Activated gamma-delta T cell treated with Interleukin-2 at 50 U/mL for 16 hours (primary cell): ENCODE data around the gene NF1.
"Not testable (repeated sequence)": the region's sequence is repeated elsewhere in the genome, so short reads cannot be mapped to it uniquely, and the experiment has no call there.

Source experiments
- DNase-seq: peaks from one replicate; pipeline ENCODE4 v3.0.0-alpha.2; 2020

Gene NF1

DNA sequence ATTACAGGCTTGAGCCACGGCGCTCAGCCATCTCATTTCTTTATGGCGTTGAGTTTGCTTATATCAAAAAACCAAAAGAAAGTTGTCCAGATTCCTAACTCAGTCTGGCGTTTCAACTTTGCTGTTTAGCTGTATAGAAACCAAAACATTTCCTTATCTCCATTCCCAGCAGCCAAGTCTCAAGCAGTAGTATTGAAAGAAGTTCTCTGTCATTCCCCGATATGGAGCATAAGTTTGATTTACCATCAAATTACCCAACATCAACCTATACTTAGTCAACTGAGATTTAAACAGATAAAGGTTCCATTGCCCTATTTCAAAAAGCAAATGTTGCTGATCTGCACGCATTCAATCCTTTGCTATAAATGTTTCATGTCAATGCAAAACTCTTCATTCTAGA is 269.2 kb downstream of the NF1 start:
- DNase-seq: no peak

- no peak for DNase-seq
Measured at GRCh38 chr17:31366088-31366487, 271.3 kb downstream of the NF1 start.

- DNase-seq: no peak
Measured at GRCh38 chr17:31369266-31369665, 274.5 kb downstream of the NF1 start.

DNA sequence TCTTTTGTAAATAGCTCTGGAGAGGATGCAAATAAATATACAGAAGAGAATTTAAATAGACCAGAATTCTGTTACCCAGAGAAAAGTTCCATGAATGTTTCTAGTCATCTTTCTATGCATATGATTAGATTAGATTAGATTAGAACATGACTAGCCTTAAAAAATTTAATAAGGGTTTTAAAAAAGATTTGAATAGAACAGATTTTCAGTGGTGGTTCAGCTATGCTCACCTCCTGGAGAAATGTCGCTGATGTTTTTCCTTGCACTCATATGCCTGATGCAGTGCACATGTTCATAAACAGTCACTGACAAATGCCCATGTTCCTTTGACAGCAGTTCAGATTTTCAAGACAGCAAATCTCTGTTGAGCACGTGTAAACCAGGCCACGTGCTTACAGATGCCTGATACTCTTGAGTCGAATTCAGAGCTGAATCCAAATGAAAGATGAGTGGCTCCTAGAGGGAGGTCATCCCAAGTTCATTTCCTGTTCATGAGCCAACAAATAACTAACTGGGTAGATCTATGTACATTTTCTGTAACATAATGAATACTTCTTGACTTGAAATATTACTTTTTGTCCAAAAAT is 276.8 kb downstream of the NF1 start:
- DNase-seq: no peak

- DNase-seq: no peak
Measured at GRCh38 chr17:31373150-31374093, 278.6 kb downstream of the NF1 start.

GRCh38 chr17:31374094-31374447 is 279.3 kb downstream of the NF1 start:
- DNase-seq: no peak

GRCh38 chr17:31374503-31374902 is 279.7 kb downstream of the NF1 start:
- DNase-seq: no peak

GRCh38 chr17:31378638-31379037 is 283.9 kb downstream of the NF1 start:
- DNase-seq: no peak

DNA sequence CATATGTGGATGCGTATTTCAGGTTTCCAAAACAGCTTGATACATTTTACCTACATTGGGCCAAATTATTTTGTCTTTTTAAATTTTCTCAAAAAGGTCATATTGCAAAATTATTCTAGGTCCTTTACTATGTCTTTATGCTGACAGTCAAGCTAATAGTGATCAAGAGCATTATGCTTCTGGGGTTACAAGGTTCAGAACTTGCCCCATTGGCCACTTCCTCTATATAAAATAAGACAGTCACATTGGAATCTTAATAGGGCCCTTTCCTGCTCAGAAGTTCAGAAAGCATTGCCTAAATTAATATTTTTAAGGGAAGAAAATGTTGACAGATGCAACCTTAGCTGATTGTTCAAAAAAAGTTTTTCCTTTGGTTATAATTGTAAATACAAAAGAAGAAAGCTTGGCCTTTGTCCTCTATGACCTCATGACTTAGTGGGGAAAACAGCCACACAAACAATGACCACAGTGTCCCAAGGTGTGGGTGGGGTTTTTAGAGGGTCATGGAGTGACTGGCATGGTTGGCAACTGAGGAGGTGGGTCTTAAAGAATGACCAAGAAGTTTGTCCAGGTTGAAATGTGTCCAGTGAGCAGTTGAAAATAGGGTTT is 284.9 kb downstream of the NF1 start:
- no peak for DNase-seq

DNA sequence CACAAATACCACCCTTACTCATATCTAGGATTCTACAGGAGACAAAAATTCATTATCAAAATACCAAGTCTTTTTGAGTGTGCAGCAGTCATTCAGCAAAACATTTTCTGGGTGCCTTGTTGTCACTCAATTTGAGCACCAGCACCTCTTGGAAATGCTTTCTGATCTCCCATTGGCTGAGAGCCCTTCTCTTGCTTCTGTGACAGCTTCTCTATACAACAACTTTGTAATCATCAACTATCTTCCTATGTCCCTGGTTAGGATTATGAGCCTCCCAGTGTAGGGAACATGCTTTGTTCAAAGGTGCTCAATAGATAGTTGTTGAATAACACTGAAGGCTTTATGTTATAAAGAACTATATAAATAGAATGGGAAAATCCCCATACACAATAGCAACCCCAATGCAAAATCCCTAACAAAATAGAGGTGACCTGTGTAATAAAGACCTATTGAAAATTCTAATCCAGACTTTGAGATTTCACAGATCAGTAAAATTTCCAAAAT is 286.4 kb downstream of the NF1 start:
- DNase-seq: no peak

GRCh38 chr17:31382668-31383275 is 288.0 kb downstream of the NF1 start:
- DNase-seq: not testable (repeated sequence)

DNA sequence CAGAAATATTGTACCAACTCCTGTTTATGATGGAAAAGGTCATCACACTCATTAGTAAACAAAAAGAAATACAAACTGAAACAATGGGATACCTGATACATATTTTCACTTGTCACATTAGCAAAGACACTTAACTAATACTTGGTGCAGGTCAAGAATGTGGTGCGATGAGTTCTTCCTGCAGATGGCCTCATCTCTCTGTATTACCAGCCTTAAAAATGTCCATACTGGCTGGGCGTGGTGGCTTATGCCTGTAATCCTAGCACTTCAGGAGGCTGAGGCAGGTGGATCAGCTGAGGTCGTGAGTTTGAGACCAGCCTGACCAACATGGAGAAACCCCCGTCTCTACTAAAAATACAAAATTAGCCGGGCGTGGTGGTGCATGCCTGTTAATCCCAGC is 288.7 kb downstream of the NF1 start:
- DNase-seq: not testable (repeated sequence)

DNA sequence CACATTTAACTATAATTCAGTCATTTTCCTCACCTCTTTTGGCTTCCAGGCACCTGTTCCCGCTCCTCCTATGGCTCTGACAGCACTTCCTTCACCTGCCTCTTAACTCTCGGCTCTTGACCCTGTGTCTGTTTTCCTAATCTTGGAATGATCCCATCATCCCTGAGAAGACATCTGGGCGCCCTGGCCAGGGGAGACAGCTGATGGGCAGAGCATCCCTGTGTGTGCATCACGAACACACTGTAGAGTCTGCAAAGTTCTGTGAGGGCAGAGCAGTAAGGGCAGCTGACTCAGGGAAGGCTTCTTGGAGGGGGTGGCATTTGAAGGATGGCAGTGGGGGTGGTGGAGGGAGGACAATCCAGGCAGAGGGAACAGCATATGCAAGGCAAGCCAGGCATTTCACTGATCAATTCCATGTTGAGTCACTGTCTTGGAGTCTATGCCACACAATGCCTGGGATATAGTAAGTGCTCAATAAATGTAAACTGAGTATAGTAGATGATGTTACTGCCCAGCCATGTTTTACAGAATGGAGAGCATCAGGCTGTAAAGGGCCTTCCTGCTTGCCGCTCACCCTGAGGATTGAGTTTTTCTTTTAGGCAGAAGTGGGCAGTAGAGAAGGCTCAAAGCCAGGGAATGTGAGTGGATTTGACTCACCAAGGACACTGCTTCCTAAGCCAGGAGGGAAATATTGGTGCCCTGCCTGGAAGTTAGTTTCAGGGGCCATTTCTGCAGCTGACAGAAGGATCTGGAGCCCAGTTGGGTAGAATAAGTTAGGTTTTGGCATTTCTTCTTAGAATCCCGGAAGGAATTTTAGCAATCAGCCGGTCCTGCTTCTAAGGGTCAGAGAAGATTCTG is 290.9 kb downstream of the NF1 start:
- no peak for DNase-seq

DNA sequence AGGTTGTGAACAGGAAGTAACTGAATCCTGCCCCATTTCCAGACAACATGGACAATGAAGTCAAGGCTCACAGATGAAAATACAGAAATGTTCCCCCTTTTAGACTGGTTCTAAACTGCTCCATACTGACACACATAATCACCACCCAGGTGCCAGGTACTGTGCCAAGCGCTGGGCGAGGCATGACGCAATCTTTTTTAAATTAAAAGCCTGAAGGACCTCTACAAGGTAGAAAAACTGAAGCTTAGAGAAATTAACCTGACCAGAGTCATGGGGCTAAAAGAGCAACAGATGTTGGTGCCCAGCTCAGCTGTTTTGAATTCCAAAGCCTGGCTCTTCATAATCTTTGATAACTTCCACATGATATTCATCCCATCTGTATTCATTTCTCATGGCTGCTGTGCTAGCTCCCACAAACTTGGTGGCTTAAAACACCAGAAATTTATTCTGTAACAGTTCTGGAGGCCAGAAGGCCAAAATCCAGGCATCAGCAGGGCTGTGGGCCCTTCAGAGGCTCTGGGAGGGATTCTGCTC is 291.8 kb downstream of the NF1 start:
- no peak for DNase-seq

DNA sequence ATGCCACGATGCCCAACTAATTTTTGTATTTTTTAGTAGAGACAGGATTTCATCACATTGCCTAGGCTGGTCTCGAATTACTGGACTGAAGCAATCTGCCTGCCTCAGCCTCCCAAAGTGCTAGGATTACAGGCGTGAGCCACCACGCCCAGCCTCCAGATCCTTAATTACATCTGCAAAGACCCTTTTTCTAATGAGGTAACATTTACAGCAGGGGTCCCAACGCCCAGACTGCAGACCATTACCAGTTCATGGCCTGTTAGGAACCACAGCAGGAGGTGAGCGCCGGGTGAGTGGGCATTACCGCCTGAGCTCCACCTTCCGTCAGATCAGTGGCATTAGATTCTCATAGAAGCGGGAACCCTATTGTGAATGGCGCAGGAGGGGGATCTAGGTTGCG is 292.7 kb downstream of the NF1 start:
- no peak for DNase-seq

GRCh38 chr17:31388351-31388750 is 293.6 kb downstream of the NF1 start:
- DNase-seq: no peak

GRCh38 chr17:31388770-31389656 is 294.2 kb downstream of the NF1 start:
- DNase-seq: peak; percentile 48

- no peak for DNase-seq
Measured at GRCh38 chr17:31389657-31390381, 295.0 kb downstream of the NF1 start.

DNA sequence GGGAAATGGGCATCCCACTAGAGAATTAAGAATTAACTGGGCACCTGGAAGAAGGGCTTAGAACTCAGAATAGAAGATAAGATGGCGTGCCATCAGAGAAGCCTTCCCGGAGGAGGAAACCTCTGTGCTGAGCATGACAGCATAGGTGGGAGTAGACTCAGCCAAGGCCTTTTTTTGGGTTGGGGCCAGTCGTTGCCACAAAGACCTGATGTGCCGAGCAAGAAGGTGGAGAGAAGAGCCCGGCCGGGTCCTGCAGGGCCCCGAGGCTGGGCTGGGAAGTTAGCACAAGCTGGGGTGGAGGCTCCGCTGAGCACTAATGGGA is 295.6 kb downstream of the NF1 start:
- no peak for DNase-seq

DNA sequence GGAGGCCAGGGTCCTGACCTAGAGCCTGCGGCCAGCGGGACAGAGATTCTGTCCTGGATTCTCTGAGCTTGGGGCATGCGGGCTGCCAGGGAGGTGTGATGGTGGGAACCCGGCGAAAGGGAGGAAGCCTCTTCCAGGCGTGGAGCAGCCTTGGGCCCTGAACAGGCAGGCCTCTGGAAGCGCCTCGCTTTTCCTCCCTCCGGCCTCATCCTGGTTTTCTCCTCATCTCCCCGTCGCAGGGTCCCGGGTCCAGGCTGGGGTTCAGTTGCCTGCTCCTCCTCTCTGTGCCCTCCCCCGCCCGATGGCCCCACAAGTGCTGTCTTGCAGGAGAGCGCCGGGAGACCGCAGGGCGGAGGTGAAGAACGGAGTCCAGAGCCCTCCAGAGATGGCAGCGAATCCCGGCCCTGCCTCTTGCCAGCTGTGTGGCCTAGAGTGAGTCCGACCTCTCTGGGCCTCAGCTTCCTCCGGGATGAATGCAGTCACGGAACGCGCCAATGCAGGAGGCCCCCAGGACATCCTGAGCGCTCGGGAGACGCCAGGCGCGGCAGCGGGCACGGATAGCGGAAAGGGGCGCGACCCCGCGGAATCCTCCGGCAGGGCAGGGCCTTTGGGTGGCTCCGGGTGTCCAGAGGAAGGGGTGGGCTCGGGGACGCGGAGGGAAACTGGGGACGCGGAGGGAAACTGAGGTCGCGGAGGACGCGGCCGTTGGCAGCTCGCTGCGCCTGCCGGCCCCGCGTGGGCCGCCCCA is 296.1 kb downstream of the NF1 start:
- no peak for DNase-seq
